ENCODE results near the gene ORMDL3.
"Not testable (repeated sequence)": the region's sequence is repeated elsewhere in the genome, so short reads cannot be mapped to it uniquely, and the experiment has no call there.

ORMDL3 gene

GRCh38 chr17:39949028-39949427 is 21.6 kb upstream of the ORMDL3 start:
- TF ChIP-seq RARB (CRISPR knock-in tag; IDR thresholded peaks at IDR 0.05): no peak
- TF ChIP-seq OSR1 (CRISPR knock-in tag; IDR thresholded peaks at IDR 0.05): no peak
- no peak for TF ChIP-seq PPARA (CRISPR knock-in tag; IDR thresholded peaks at IDR 0.05; ENCODE audit: borderline replicate concordance)
- no peak for ATAC-seq

- not testable (repeated sequence) for ATAC-seq
Measured at GRCh38 chr17:39948489-39948828, 21.1 kb upstream of the ORMDL3 start.

GRCh38 chr17:39946551-39947330 is 19.3 kb upstream of the ORMDL3 start:
- TF ChIP-seq RARB (CRISPR knock-in tag; IDR thresholded peaks at IDR 0.05) (no peak), ZFP3 (CRISPR knock-in tag; IDR thresholded peaks at IDR 0.05) (no peak), SNAI2 (CRISPR knock-in tag; IDR thresholded peaks at IDR 0.05) (no peak), TCF4 (CRISPR knock-in tag; IDR thresholded peaks at IDR 0.05; ENCODE audit: borderline replicate concordance) (no peak), ZNF70 (CRISPR knock-in tag; IDR thresholded peaks at IDR 0.05) (no peak), ISL1 (CRISPR knock-in tag; IDR thresholded peaks at IDR 0.05) (no peak), POU6F1 (CRISPR knock-in tag; IDR thresholded peaks at IDR 0.05; ENCODE audit: borderline replicate concordance, low read depth) (no peak)
- no peak for ATAC-seq

- ATAC-seq: no peak
- TF ChIP-seq SNAI2 (CRISPR knock-in tag; IDR thresholded peaks at IDR 0.05) (no peak), PATZ1 (CRISPR knock-in tag; IDR thresholded peaks at IDR 0.05; ENCODE audit: borderline replicate concordance) (no peak), CSRNP3 (CRISPR knock-in tag; IDR thresholded peaks at IDR 0.05) (no peak), GLIS3 (CRISPR knock-in tag; IDR thresholded peaks at IDR 0.05) (no peak), TOX (CRISPR knock-in tag; IDR thresholded peaks at IDR 0.05; ENCODE audit: borderline replicate concordance) (no peak), ZNF565 (CRISPR knock-in tag; conservative IDR thresholded peaks at IDR 0.05; ENCODE audit: low read depth) (no peak), TSHZ2 (CRISPR knock-in tag; IDR thresholded peaks at IDR 0.05) (no peak), PPARA (CRISPR knock-in tag; IDR thresholded peaks at IDR 0.05; ENCODE audit: borderline replicate concordance) (no peak), ARNTL (CRISPR knock-in tag; IDR thresholded peaks at IDR 0.05; ENCODE audit: borderline replicate concordance, low read depth) (no peak), RARB (CRISPR knock-in tag; IDR thresholded peaks at IDR 0.05) (no peak), ISL1 (CRISPR knock-in tag; IDR thresholded peaks at IDR 0.05) (no peak), TCF4 (CRISPR knock-in tag; IDR thresholded peaks at IDR 0.05; ENCODE audit: borderline replicate concordance) (no peak), ZNF70 (CRISPR knock-in tag; IDR thresholded peaks at IDR 0.05) (no peak), ZC3H10 (CRISPR knock-in tag; IDR thresholded peaks at IDR 0.05) (no peak), ESRRG (CRISPR knock-in tag; IDR thresholded peaks at IDR 0.05) (no peak), ZFP3 (CRISPR knock-in tag; IDR thresholded peaks at IDR 0.05) (no peak), ZNF8 (CRISPR knock-in tag; IDR thresholded peaks at IDR 0.05) (no peak)
Measured at GRCh38 chr17:39944393-39944711, 17.0 kb upstream of the ORMDL3 start.

All from SK-N-SH treated with all-trans-retinoic acid at 6 μM for 48 hours (cell line).